GM06990 (cell line): Measurements from ENCODE around the gene MALRD1.

Experiments used
- DNase-seq: peaks from one replicate; pipeline ENCODE4 v3.0.0-alpha.2; 2011; ENCODE audit not compliant: insufficient read length; ENCODE audit errors: extremely low read depth
- H3K27me3 ChIP-seq: replicated peaks from 2 replicates; pipeline ENCODE4 v1.6.0; 2011; ENCODE audit warnings: low read length; ENCODE audit not compliant: control insufficient read depth, insufficient read depth
- H3K36me3 ChIP-seq: 2 replicates; pipeline ENCODE4 v1.5.1; 2011; ENCODE audit warnings: low read length; ENCODE audit not compliant: control insufficient read depth, insufficient read depth
- H3K4me3 ChIP-seq: replicated peaks from 2 replicates; pipeline ENCODE4 v1.5.1; 2011; ENCODE audit warnings: low read depth, mild to moderate bottlenecking, control low read depth, low read length
- TF ChIP-seq, protein P1 (sequence below): IDR thresholded peaks from 2 replicates; pipeline ENCODE4 v1.5.1; 2011; ENCODE audit warnings: low read length, control low read depth, mild to moderate bottlenecking, inconsistent platforms; ENCODE audit not compliant: insufficient read depth, poor library complexity, severe bottlenecking

Gene MALRD1

DNA sequence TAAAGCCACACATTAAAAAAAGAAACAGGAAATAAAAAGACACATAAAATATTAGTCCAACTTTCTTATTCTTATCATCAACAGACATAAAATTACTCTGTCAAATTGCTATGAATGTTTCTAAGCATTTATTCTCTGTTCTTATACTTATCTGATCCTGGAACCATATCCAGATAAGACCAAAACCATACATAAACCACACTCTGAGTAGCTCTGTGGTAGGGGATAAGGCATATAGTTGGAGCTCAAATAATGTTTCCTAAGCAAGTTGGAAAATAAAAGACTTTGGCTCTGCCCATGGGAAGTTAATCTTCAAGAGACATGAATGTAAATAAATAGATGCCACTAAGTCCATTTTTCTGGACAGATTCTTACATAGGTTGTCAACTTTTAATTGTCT lies 664.6 kb downstream of the MALRD1 start:
- TF ChIP-seq, protein P1, sequence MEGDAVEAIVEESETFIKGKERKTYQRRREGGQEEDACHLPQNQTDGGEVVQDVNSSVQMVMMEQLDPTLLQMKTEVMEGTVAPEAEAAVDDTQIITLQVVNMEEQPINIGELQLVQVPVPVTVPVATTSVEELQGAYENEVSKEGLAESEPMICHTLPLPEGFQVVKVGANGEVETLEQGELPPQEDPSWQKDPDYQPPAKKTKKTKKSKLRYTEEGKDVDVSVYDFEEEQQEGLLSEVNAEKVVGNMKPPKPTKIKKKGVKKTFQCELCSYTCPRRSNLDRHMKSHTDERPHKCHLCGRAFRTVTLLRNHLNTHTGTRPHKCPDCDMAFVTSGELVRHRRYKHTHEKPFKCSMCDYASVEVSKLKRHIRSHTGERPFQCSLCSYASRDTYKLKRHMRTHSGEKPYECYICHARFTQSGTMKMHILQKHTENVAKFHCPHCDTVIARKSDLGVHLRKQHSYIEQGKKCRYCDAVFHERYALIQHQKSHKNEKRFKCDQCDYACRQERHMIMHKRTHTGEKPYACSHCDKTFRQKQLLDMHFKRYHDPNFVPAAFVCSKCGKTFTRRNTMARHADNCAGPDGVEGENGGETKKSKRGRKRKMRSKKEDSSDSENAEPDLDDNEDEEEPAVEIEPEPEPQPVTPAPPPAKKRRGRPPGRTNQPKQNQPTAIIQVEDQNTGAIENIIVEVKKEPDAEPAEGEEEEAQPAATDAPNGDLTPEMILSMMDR, result no peak
- Histone ChIP-seq H3K36me3 (no peaks in the 10 kb centered on the region), H3K27me3 (no peaks in the 10 kb centered on the region), H3K4me3 (no peak overlapping the region)
- DNase-seq, result no peak

GRCh38 chr10:19713800-19714525 lies 665.4 kb downstream of the MALRD1 start:
- Histone ChIP-seq H3K4me3 (no peak overlapping the region), H3K27me3 (no peaks in the 10 kb centered on the region), H3K36me3 (no peaks in the 10 kb centered on the region)
- TF ChIP-seq, protein P1, result no peak
- DNase-seq, result no peak

DNA sequence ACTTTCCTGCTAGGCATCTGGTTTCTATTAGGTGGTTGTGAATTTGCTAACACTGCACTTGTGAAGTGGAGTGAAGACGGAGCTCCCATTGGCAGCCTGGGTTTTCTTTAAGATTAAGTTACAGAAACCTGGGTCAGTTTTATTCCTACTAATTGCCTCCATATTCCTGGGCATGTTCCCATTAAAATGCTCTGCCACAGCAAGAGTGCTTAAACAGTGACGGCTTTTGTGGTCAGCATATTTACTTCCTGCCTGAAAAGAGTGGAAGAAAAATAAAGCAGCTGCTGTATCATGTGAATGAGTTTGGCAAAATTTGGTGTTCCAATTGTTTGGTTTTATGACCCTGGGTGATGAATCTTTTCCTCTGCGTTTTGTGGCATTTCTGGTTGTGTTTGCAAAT lies 670.7 kb downstream of the MALRD1 start:
- Histone ChIP-seq H3K27me3 (no peaks in the 10 kb centered on the region), H3K4me3 (no peak overlapping the region), H3K36me3 (no peaks in the 10 kb centered on the region)
- TF ChIP-seq, protein P1, result no peak
- DNase-seq, result no peak

DNA sequence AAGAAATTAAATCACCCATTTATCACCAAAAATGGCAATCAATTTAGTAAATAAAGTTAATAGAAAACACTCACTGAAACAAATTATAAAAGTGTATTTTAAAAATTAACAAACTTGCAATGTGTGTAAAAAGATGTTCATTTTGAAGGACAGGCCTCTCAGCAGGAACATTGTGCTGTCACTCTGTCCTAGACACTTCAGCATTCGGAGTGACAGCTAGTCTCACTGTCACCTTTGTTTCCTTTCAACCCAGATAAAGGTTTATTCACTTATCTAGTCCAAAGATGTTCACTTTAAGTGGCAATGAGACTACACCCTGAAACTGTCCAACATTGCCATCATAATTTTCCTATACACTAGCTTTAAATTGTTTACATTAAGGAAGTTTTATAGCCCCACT lies 675.7 kb downstream of the MALRD1 start:
- H3K27me3 ChIP-seq, result no peaks in the 10 kb centered on the region

DNA sequence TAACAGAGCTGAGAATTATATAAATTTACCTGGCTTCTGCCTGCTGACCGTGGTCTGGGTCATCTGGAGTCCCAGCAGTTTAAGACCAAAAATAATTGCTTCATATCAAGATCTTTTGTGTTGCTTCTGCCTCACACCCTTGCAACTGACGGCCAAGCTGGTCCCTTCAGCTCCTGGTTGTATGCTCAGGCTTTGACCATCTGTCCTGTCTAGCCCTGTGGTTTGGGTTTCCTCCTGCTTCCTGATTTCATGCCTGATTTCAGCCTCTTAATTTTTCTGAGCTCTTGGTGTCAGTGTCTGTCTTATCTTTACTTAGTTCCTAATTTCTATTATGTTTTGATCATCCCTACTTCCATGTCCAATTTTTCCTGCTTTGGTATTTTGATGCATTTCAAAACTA lies 679.8 kb downstream of the MALRD1 start:
- no peak for DNase-seq
- H3K4me3 ChIP-seq, result no peak overlapping the region
- no peaks in the 10 kb centered on the region for H3K36me3 ChIP-seq
- H3K27me3 ChIP-seq, result no peaks in the 10 kb centered on the region
- TF ChIP-seq, protein P1, result no peak

More for the DNA sequence above, 675.7 kb downstream of the MALRD1 start:
- no peak for DNase-seq
- TF ChIP-seq, protein P1, result no peak
- no peaks in the 10 kb centered on the region for H3K36me3 ChIP-seq
- no peak overlapping the region for H3K4me3 ChIP-seq

DNA sequence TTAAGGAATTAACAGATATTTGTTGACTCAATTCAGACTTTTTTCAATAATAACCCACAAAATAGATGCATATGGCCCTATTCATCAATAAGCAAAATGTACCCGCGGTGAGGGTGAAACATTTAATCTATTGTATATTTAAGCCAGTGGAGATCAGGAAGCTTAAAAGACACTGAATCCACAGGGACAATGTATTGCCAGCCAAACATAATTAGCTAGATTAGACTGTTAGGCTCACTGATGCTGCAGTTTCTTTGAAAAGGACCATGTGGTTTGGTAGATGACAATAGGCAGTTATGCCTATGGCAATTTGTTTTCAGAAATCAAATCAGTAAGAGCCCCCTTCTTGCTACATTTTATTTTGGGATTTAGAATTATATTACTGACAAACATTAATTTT lies 680.4 kb downstream of the MALRD1 start:
- TF ChIP-seq, protein P1, result no peak

More for the DNA sequence above, 680.4 kb downstream of the MALRD1 start:
- no peaks in the 10 kb centered on the region for H3K27me3 ChIP-seq
- H3K36me3 ChIP-seq, result no peaks in the 10 kb centered on the region
- no peak overlapping the region for H3K4me3 ChIP-seq
- DNase-seq, result no peak
